ENCODE results near the gene LNX2.

The LNX2 gene

GRCh38 chr13:27562457-27562856 lies 57.9 kb downstream of the LNX2 start:
- DNase-seq (ENCODE audit: low read depth): no peak

- DNase-seq (ENCODE audit: low read depth): no peak
These were observed 60.6 kb downstream of the LNX2 start for GRCh38 chr13:27559719-27560118.

GRCh38 chr13:27556109-27556508 lies 64.2 kb downstream of the LNX2 start:
- DNase-seq (ENCODE audit: low read depth): no peak

- no peak for DNase-seq (ENCODE audit: low read depth)
These were observed 68.8 kb downstream of the LNX2 start for GRCh38 chr13:27551562-27551961.

GRCh38 chr13:27549406-27549981 lies 70.8 kb downstream of the LNX2 start:
- DNase-seq (ENCODE audit: low read depth): no peak

- no peak for DNase-seq (ENCODE audit: low read depth)
These were observed 78.1 kb downstream of the LNX2 start for GRCh38 chr13:27542220-27542619.

- no peak for DNase-seq (ENCODE audit: low read depth)
These were observed 78.9 kb downstream of the LNX2 start for GRCh38 chr13:27541386-27541785.

- DNase-seq (ENCODE audit: low read depth): no peak
These were observed 83.8 kb downstream of the LNX2 start for GRCh38 chr13:27536361-27537101.

- DNase-seq (ENCODE audit: low read depth): no peak
These were observed 84.8 kb downstream of the LNX2 start for GRCh38 chr13:27535546-27535945.

GRCh38 chr13:27534981-27535380 lies 85.3 kb downstream of the LNX2 start:
- no peak for DNase-seq (ENCODE audit: low read depth)

GRCh38 chr13:27534108-27534980 lies 86.0 kb downstream of the LNX2 start:
- DNase-seq (ENCODE audit: low read depth): no peak

GRCh38 chr13:27533155-27533643 lies 87.1 kb downstream of the LNX2 start:
- DNase-seq (ENCODE audit: low read depth): no peak

GRCh38 chr13:27528908-27529307 lies 91.4 kb downstream of the LNX2 start:
- no peak for DNase-seq (ENCODE audit: low read depth)

- no peak for DNase-seq (ENCODE audit: low read depth)
These were observed 93.8 kb downstream of the LNX2 start for GRCh38 chr13:27526516-27526915.

- DNase-seq (ENCODE audit: low read depth): no peak
These were observed 95.1 kb downstream of the LNX2 start for GRCh38 chr13:27524981-27525975.

GRCh38 chr13:27523346-27524073 lies 96.8 kb downstream of the LNX2 start:
- DNase-seq (ENCODE audit: low read depth): no peak

- no peak for DNase-seq (ENCODE audit: low read depth)
These were observed 97.5 kb downstream of the LNX2 start for GRCh38 chr13:27522847-27523246.

- no peak for DNase-seq (ENCODE audit: low read depth)
These were observed 104.2 kb downstream of the LNX2 start for GRCh38 chr13:27516103-27516502.

GRCh38 chr13:27510082-27510481 lies 110.2 kb downstream of the LNX2 start:
- DNase-seq (ENCODE audit: low read depth): no peak

- DNase-seq (ENCODE audit: low read depth): no peak
These were observed 111.5 kb downstream of the LNX2 start for GRCh38 chr13:27508802-27509201.

GRCh38 chr13:27505792-27506191 lies 114.5 kb downstream of the LNX2 start:
- no peak for DNase-seq (ENCODE audit: low read depth)

Data from T follicular helper cell (primary cell).